Naive B cell (primary cell): Measurements from ENCODE around the gene DAZ4. TPM values are rescaled to one million over a fixed set of nuclear protein-coding genes. Genes with fewer than 3 reads are reported as not detected.
"Not testable (repeated sequence)": the region's sequence is repeated elsewhere in the genome, so short reads cannot be mapped to it uniquely, and the experiment has no call there.

Experiments
- ATAC-seq, 2 donors: fragments of 150-1000 bp; cut with Tn5 transposase; 2 replicates each; pipeline ENCODE4 v1.10.0; 2021; ENCODE audit warnings: low read depth in 2 of 2, mild to moderate bottlenecking in 2 of 2, moderate library complexity in 2 of 2
- DNase-seq: peaks from one replicate; pipeline ENCODE4 v3.0.0; 2022
- H3K27ac Mint-ChIP-seq, 6 donors: one replicate each; pipeline ENCODE4 v1.8.0; 2020 to 2022; ENCODE audit warnings: mild to moderate bottlenecking in 6 of 6, mixed read lengths in 6 of 6, moderate library complexity in 5 of 6, inconsistent platforms in 2 of 6
- H3K27me3 Mint-ChIP-seq, 3 donors: one replicate each; pipeline ENCODE4 v1.8.0; 2021 to 2022; ENCODE audit warnings: mixed read lengths in 3 of 3, mild to moderate bottlenecking in 1 of 3
- H3K36me3 Mint-ChIP-seq, 2 donors: one replicate each; pipeline ENCODE4 v1.8.0; 2020 to 2022; ENCODE audit warnings: mixed read lengths in 2 of 2, inconsistent platforms in 1 of 2, mild to moderate bottlenecking in 1 of 2
- H3K4me1 Mint-ChIP-seq, 3 donors: one replicate each; pipeline ENCODE4 v1.8.0; 2020 to 2022; ENCODE audit warnings: mixed read lengths in 3 of 3, inconsistent platforms in 1 of 3, mild to moderate bottlenecking in 1 of 3, moderate library complexity in 1 of 3
- H3K4me3 Mint-ChIP-seq, 8 donors: one replicate each; pipeline ENCODE4 v1.8.0; 2020 to 2022; ENCODE audit warnings: mild to moderate bottlenecking in 8 of 8, mixed read lengths in 8 of 8, moderate library complexity in 8 of 8, inconsistent platforms in 2 of 8
- H3K9me3 Mint-ChIP-seq, 7 donors: one replicate each; pipeline ENCODE4 v1.8.0; 2020 to 2022; ENCODE audit warnings: mixed read lengths in 7 of 7, mild to moderate bottlenecking in 5 of 7, inconsistent platforms in 2 of 7, moderate library complexity in 1 of 7
- polyA plus RNA-seq, 6 donors: library from polyadenylated mRNA; unstranded; fragments of 300-500 nt; fragmentation: Illumina TruSeq; gene quantifications; one replicate each; pipeline ENCODE4 v1.2.3, GENCODE V29; 2021; ENCODE audit warnings: low read depth in 6 of 6

The DAZ4 gene
- not detected for polyA plus RNA-seq

DNA sequence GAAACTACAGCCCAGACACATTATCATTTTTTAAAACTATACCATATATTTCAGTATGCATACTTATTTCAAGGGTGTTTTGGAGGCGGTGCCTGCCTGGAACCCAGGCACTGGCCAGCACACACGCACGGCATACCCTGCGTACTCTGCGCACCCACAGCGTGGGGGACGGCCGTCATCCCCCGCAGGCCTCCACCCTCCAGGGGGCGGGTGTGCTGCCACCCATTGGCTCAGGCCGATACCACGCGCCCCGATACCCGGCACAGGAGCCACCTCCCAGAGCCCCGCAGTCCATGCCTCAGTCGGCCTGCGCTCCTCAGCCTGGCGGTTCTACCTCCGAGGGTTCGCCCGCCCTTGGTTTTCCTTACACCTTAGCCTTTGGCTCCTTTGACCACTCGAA lies at the start of gene DAZ4:
Gene DAZ4, plus strand, starts transcription at position 301 of the 400 bp plus-strand sequence. CDS start 208 bp downstream, outside the sequence.
- not testable (repeated sequence) for DNase-seq, H3K4me3 Mint-ChIP-seq, ATAC-seq, H3K9me3 Mint-ChIP-seq, H3K27ac Mint-ChIP-seq, H3K36me3 Mint-ChIP-seq, H3K4me1 Mint-ChIP-seq, H3K27me3 Mint-ChIP-seq

- ATAC-seq, DNase-seq, H3K36me3 Mint-ChIP-seq, H3K27me3 Mint-ChIP-seq, H3K4me1 Mint-ChIP-seq, H3K27ac Mint-ChIP-seq, H3K9me3 Mint-ChIP-seq, H3K4me3 Mint-ChIP-seq: not testable (repeated sequence)
Observed at GRCh38 chrY:24813293-24813692, 20.4 kb upstream of the DAZ4 start, which contains the start of gene DAZ3. Gene DAZ3 (minus strand): TSS chrY:24813393. CDS start chrY:24813185, 208 bp downstream.

GRCh38 chrY:24821836-24822235 lies 11.9 kb upstream of the DAZ4 start:
- H3K36me3 Mint-ChIP-seq, H3K27me3 Mint-ChIP-seq, H3K4me3 Mint-ChIP-seq, ATAC-seq, H3K27ac Mint-ChIP-seq, H3K9me3 Mint-ChIP-seq, DNase-seq, H3K4me1 Mint-ChIP-seq: not testable (repeated sequence)

DNA sequence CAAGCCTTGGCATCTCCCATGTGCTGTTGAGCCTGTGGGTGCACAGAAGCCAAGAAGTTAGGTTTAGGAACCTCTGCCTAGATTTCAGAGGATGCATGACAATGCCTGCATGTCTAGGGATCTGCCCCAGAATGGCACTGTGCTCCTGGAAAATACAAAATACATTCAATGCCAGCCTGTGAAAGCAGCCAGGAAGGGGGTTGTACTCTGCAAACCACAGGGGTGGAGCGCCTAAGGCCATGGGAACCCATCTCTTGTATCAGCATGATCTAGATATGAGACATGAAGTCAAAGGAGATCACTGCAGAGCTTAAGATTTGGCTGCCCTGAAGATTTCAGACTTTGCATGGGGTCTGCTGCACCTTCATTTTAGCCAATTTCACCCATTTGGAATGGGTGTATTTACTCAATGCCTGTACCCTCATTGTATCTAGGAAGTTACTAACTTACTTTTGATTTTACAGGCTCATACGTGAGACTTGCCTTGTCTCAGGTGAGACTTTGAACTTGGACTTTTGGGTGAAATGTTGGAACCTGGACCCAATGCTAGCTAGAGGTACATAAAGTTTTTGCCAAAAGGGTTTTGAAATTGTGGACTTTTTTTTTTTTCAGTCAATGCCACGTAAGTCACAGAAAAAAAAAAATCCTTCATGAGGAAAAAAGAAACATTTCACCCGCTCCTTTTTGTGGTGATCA lies 9.4 kb upstream of the DAZ4 start:
- ATAC-seq, DNase-seq, H3K27ac Mint-ChIP-seq, H3K9me3 Mint-ChIP-seq, H3K4me1 Mint-ChIP-seq, H3K36me3 Mint-ChIP-seq, H3K4me3 Mint-ChIP-seq, H3K27me3 Mint-ChIP-seq: not testable (repeated sequence)

DNA sequence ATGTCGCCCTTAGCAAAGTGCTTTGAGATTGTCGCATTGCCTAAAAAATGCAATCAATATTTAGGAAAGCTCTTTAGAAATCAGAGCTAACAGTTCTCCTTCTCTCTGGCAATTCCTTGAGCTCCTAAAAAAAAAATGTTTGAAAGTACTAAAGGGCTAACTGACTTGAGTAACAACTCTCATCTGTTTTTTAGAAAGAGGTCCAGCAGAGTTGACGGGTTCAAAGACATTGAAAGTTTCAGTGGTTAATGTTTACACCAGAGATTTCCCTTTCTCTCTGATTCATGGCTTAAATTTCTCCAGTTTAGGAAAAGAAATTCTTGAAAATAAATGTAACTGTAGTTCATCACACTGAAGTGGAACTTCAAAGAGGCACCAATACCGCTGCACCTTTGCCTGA lies 8.7 kb upstream of the DAZ4 start:
- not testable (repeated sequence) for H3K36me3 Mint-ChIP-seq, H3K27ac Mint-ChIP-seq, DNase-seq, H3K27me3 Mint-ChIP-seq, H3K4me1 Mint-ChIP-seq, H3K4me3 Mint-ChIP-seq, H3K9me3 Mint-ChIP-seq, ATAC-seq

Other genes with a start within 250 kb of the DAZ4 start
- gene BPY2B, start 215.9 kb upstream of the DAZ4 start, polyA plus RNA-seq, result not detected
- gene DAZ3, start 20.5 kb upstream of the DAZ4 start, polyA plus RNA-seq, result not detected
- not detected for gene BPY2C, start 218.2 kb downstream of the DAZ4 start, polyA plus RNA-seq